HepG2 (cell line): ENCODE results near the gene DCAF7. TPM values are rescaled to one million over a fixed set of nuclear protein-coding genes. Genes with fewer than 3 reads are reported as not detected.

ENCODE experiments used
- AGO2 ChIP-seq: fragments of 200-400 bp; formaldehyde crosslinking; optimal IDR thresholded peaks from 2 replicates; pipeline ENCODE3; 2017; ENCODE audit warnings: mild to moderate bottlenecking, low read depth, low read length, moderate library complexity
- GPN1 ChIP-seq: sonication (generic); formaldehyde crosslinking; IDR thresholded peaks from 2 replicates; pipeline ENCODE4 v1.5.1; 2020; ENCODE audit warnings: missing genetic modification reagents, borderline replicate concordance
- HMG20B ChIP-seq: conservative IDR thresholded peaks from 2 replicates; pipeline ENCODE4 v1.6.1; 2016; ENCODE audit warnings: missing genetic modification reagents, missing compliant biosample characterization
- HNRNPH1 ChIP-seq: fragments of 200-400 bp; formaldehyde crosslinking; optimal IDR thresholded peaks from 2 replicates; pipeline ENCODE3; 2017; ENCODE audit warnings: mild to moderate bottlenecking, low read depth, low read length
- KDM6A ChIP-seq: IDR thresholded peaks from 2 replicates; pipeline ENCODE4 v1.6.1; 2016; ENCODE audit warnings: low read depth
- KLF13 ChIP-seq: sonication (generic); formaldehyde crosslinking; IDR thresholded peaks from 2 replicates; pipeline ENCODE4 v1.4.0; 2020; ENCODE audit warnings: mild to moderate bottlenecking, missing genetic modification reagents
- NCOA1 ChIP-seq: sonication (generic); formaldehyde crosslinking; IDR thresholded peaks from 2 replicates; pipeline ENCODE4 v1.9.0; 2021; ENCODE audit warnings: missing genetic modification reagents
- SMARCC2 ChIP-seq: fragments of 450-650 bp; IDR thresholded peaks from 2 replicates; pipeline ENCODE4 v1.6.1; 2017; ENCODE audit warnings: antibody characterized with exemption, mild to moderate bottlenecking
- ZNF138 ChIP-seq: sonication (generic); formaldehyde crosslinking; IDR thresholded peaks from 2 replicates; pipeline ENCODE4 v1.5.0; 2020; ENCODE audit warnings: mild to moderate bottlenecking, low read depth, missing genetic modification reagents
- ZNF501 ChIP-seq: sonication (generic); formaldehyde crosslinking; IDR thresholded peaks from 2 replicates; pipeline ENCODE4 v1.5.1; 2020; ENCODE audit warnings: mild to moderate bottlenecking, moderate library complexity, missing genetic modification reagents
- polyA plus RNA-seq, 8 experiments: library from polyadenylated mRNA; depleted of rRNA in 3 of 8; stranded (reverse) in 7 of 8; unstranded in 1 of 8; fragments of >200 nt; fragmentation: Illumina TruSeq in 4 of 8; extraction: Trizol in 4 of 8; gene quantifications; 2 replicates each; pipeline versions ENCODE4 v1.2.1 to v1.2.3, GENCODE V29; 2011 to 2016; ENCODE audit warnings: low read depth in 4 of 8, missing spikeins in 1 of 8, mixed read lengths in 1 of 8; ENCODE audit not compliant: insufficient read depth in 1 of 8
- total RNA-seq, 5 experiments: library from RNA; depleted of rRNA; stranded (reverse); fragments of >200 nt; fragmentation: Illumina TruSeq; extraction: Trizol; gene quantifications; 2 replicates each; pipeline ENCODE4 v1.2.3, GENCODE V29; 2016; ENCODE audit warnings: low read depth in 1 of 5
- TF ChIP-seq, protein P1 (sequence below): sonication (generic); formaldehyde crosslinking; IDR thresholded peaks from 2 replicates; pipeline ENCODE4 v1.5.1; 2020; ENCODE audit warnings: missing genetic modification reagents, mild to moderate bottlenecking, borderline replicate concordance
- TF ChIP-seq, protein P2 (sequence below): sonication (generic); IDR thresholded peaks from 2 replicates; pipeline ENCODE4 v1.6.1; 2016; ENCODE audit warnings: low read depth, borderline replicate concordance
- TF ChIP-seq, protein P3 (sequence below): sonication (generic); formaldehyde crosslinking; IDR thresholded peaks from 2 replicates; pipeline ENCODE4 v1.4.0; 2020; ENCODE audit warnings: missing genetic modification reagents, borderline replicate concordance
- TF ChIP-seq, protein P4 (sequence below): sonication (generic); formaldehyde crosslinking; IDR thresholded peaks from 2 replicates; pipeline ENCODE4 v1.4.0; 2020; ENCODE audit warnings: mild to moderate bottlenecking, missing genetic modification reagents
- TF ChIP-seq, protein P5 (sequence below): sonication (generic); formaldehyde crosslinking; IDR thresholded peaks from 2 replicates; pipeline ENCODE4 v1.8.1; 2023; ENCODE audit warnings: mild to moderate bottlenecking, moderate library complexity, missing genetic modification reagents

DCAF7 gene
- total and polyA plus RNA-seq, 2 of the 13 experiments (the other 11 are each of a cell fraction or from before 2014, with no cell fraction given) = 55.2 to 73.4 TPM

DNA sequence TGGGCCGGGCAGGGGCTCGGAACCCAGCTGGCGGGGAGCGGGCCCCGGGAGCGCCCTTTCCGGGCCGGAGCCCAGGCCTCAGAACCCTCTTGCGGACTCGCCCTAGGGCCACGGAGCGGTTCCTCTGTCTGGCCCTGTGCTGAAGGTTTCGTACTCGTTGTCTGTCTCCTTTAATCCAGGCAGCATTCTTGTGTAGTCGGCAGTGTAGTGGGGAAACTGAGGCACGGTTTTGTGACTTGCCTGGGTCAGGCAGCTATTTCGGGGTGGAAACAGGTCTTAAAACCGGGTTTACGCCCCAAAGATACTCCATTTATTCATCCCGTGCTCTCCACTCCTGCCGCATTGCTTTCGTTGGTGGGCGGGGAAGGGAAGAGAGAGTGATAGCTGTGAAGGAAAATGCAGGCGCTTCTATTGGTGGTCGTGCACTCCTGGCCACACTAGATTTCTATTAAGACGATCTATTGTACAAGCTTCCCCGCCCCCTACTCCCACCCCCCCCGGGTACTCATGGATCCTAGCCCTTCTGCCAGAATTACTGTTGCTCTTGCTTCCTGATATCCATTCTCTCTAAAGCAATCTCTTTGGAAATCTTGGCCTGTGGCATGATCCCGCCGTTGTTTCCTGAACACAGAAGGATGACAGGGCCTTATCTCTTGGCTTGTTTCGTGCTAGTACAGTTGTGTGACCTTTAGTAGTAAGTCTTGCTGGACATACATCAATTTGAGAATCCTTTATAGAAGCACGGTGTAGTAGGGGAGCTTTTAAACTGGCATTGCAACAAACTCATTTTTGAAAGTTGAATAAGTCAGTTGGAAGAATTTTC lies 751 bp downstream of the DCAF7 start (continued):
- TF ChIP-seq SMARCC2 (no peak), KDM6A (CRISPR knock-in tag) (0 out of 2 replicates have a peak, but pooled peaks have one; percentile 3), AGO2 (no peak), KLF13 (peak; percentile 62; the same call in 1 of the 2 replicates), GPN1 (CRISPR knock-in tag) (no peak), ZNF501 (CRISPR knock-in tag) (peak; percentile 50; the same call in 1 of the 2 replicates), HNRNPH1 (no peak), ZNF138 (CRISPR knock-in tag) (0 out of 2 replicates have a peak, but pooled peaks have one; percentile 48), NCOA1 (CRISPR knock-in tag) (0 out of 2 replicates have a peak, but pooled peaks have one; percentile 22), HMG20B (CRISPR knock-in tag) (no peak)
- TF ChIP-seq, protein P1, sequence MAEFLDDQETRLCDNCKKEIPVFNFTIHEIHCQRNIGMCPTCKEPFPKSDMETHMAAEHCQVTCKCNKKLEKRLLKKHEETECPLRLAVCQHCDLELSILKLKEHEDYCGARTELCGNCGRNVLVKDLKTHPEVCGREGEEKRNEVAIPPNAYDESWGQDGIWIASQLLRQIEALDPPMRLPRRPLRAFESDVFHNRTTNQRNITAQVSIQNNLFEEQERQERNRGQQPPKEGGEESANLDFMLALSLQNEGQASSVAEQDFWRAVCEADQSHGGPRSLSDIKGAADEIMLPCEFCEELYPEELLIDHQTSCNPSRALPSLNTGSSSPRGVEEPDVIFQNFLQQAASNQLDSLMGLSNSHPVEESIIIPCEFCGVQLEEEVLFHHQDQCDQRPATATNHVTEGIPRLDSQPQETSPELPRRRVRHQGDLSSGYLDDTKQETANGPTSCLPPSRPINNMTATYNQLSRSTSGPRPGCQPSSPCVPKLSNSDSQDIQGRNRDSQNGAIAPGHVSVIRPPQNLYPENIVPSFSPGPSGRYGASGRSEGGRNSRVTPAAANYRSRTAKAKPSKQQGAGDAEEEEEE (CRISPR knock-in tag) = 0 out of 2 replicates have a peak, but pooled peaks have one; percentile 15
- TF ChIP-seq, protein P2, sequence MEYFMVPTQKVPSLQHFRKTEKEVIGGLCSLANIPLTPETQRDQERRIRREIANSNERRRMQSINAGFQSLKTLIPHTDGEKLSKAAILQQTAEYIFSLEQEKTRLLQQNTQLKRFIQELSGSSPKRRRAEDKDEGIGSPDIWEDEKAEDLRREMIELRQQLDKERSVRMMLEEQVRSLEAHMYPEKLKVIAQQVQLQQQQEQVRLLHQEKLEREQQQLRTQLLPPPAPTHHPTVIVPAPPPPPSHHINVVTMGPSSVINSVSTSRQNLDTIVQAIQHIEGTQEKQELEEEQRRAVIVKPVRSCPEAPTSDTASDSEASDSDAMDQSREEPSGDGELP = no peak
- TF ChIP-seq, protein P3, sequence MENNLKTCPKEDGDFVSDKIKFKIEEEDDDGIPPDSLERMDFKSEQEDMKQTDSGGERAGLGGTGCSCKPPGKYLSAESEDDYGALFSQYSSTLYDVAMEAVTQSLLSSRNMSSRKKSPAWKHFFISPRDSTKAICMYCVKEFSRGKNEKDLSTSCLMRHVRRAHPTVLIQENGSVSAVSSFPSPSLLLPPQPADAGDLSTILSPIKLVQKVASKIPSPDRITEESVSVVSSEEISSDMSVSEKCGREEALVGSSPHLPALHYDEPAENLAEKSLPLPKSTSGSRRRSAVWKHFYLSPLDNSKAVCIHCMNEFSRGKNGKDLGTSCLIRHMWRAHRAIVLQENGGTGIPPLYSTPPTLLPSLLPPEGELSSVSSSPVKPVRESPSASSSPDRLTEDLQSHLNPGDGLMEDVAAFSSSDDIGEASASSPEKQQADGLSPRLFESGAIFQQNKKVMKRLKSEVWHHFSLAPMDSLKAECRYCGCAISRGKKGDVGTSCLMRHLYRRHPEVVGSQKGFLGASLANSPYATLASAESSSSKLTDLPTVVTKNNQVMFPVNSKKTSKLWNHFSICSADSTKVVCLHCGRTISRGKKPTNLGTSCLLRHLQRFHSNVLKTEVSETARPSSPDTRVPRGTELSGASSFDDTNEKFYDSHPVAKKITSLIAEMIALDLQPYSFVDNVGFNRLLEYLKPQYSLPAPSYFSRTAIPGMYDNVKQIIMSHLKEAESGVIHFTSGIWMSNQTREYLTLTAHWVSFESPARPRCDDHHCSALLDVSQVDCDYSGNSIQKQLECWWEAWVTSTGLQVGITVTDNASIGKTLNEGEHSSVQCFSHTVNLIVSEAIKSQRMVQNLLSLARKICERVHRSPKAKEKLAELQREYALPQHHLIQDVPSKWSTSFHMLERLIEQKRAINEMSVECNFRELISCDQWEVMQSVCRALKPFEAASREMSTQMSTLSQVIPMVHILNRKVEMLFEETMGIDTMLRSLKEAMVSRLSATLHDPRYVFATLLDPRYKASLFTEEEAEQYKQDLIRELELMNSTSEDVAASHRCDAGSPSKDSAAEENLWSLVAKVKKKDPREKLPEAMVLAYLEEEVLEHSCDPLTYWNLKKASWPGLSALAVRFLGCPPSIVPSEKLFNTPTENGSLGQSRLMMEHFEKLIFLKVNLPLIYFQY (CRISPR knock-in tag) = no peak; the same call in 1 of the 2 replicates
- TF ChIP-seq, protein P4, sequence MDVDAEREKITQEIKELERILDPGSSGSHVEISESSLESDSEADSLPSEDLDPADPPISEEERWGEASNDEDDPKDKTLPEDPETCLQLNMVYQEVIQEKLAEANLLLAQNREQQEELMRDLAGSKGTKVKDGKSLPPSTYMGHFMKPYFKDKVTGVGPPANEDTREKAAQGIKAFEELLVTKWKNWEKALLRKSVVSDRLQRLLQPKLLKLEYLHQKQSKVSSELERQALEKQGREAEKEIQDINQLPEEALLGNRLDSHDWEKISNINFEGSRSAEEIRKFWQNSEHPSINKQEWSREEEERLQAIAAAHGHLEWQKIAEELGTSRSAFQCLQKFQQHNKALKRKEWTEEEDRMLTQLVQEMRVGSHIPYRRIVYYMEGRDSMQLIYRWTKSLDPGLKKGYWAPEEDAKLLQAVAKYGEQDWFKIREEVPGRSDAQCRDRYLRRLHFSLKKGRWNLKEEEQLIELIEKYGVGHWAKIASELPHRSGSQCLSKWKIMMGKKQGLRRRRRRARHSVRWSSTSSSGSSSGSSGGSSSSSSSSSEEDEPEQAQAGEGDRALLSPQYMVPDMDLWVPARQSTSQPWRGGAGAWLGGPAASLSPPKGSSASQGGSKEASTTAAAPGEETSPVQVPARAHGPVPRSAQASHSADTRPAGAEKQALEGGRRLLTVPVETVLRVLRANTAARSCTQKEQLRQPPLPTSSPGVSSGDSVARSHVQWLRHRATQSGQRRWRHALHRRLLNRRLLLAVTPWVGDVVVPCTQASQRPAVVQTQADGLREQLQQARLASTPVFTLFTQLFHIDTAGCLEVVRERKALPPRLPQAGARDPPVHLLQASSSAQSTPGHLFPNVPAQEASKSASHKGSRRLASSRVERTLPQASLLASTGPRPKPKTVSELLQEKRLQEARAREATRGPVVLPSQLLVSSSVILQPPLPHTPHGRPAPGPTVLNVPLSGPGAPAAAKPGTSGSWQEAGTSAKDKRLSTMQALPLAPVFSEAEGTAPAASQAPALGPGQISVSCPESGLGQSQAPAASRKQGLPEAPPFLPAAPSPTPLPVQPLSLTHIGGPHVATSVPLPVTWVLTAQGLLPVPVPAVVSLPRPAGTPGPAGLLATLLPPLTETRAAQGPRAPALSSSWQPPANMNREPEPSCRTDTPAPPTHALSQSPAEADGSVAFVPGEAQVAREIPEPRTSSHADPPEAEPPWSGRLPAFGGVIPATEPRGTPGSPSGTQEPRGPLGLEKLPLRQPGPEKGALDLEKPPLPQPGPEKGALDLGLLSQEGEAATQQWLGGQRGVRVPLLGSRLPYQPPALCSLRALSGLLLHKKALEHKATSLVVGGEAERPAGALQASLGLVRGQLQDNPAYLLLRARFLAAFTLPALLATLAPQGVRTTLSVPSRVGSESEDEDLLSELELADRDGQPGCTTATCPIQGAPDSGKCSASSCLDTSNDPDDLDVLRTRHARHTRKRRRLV (CRISPR knock-in tag) = peak; percentile 66; the same call in 1 of the 2 replicates
- TF ChIP-seq, protein P5, sequence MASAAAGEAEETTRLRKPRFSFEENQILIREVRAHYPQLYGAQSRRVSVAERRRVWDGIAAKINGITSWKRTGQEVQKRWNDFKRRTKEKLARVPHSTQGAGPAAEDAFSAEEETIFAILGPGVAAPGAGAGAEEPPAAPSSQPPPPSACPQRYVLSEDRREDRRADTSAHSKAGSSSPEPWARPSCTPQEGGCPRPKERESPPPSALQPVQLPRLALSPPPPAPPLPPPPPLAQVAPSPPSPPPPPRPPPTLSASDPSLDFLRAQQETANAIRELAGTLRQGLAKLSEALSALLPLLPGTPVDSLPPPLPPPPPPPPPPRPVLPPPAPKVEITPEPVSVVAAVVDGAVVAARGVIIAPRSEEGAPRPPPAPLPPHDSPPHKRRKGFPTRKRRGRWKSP (CRISPR knock-in tag) = peak; percentile 21
